SK-N-SH treated with all-trans-retinoic acid at 6 μM for 48 hours (cell line): ENCODE data around the gene RGS9BP.

Experiments
- ATAC-seq: fragments of 200-7000 bp; cut with Tn5 transposase; 3 replicates; pipeline ENCODE4 v1.9.1; 2020; ENCODE audit warnings: mild to moderate bottlenecking, moderate library complexity
- BACH2 ChIP-seq: fragments of 250-450 bp; sonication (Bioruptor Pico); IDR thresholded peaks from 2 replicates; pipeline ENCODE4 v1.9.0; 2021; ENCODE audit warnings: mild to moderate bottlenecking, borderline replicate concordance
- CREB5 ChIP-seq: fragments of 250-450 bp; sonication (Bioruptor Pico); IDR thresholded peaks from 2 replicates; pipeline ENCODE4 v1.5.1; 2020; ENCODE audit warnings: low read depth, mild to moderate bottlenecking, moderate library complexity
- CSDC2 ChIP-seq: fragments of 250-450 bp; sonication (Bioruptor Pico); IDR thresholded peaks from 2 replicates; pipeline ENCODE4 v1.5.0; 2020; ENCODE audit warnings: mild to moderate bottlenecking, moderate library complexity
- CSRNP3 ChIP-seq: fragments of 250-450 bp; sonication (Bioruptor Pico); IDR thresholded peaks from 2 replicates; pipeline ENCODE4 v1.5.1; 2021; ENCODE audit warnings: mild to moderate bottlenecking, moderate library complexity
- ESRRG ChIP-seq: fragments of 250-450 bp; sonication (Bioruptor Pico); IDR thresholded peaks from 2 replicates; pipeline ENCODE4 v1.6.1; 2021; ENCODE audit warnings: mild to moderate bottlenecking
- GLIS3 ChIP-seq: fragments of 250-450 bp; sonication (Bioruptor Pico); IDR thresholded peaks from 2 replicates; pipeline ENCODE4 v1.5.0; 2020; ENCODE audit warnings: mild to moderate bottlenecking, moderate library complexity
- ISL1 ChIP-seq: fragments of 250-450 bp; sonication (Bioruptor Pico); IDR thresholded peaks from 2 replicates; pipeline ENCODE4 v2.1.2; 2022; ENCODE audit warnings: mild to moderate bottlenecking, moderate library complexity
- OSR1 ChIP-seq: fragments of 250-450 bp; sonication (Bioruptor Pico); IDR thresholded peaks from 2 replicates; pipeline ENCODE4 v1.8.0; 2022; ENCODE audit warnings: moderate library complexity, mild to moderate bottlenecking, inconsistent platforms
- PATZ1 ChIP-seq: fragments of 250-450 bp; sonication (Bioruptor Pico); IDR thresholded peaks from 2 replicates; pipeline ENCODE4 v1.8.0; 2020; ENCODE audit warnings: mild to moderate bottlenecking, moderate library complexity, borderline replicate concordance
- PPARA ChIP-seq: fragments of 250-450 bp; sonication (Bioruptor Pico); IDR thresholded peaks from 2 replicates; pipeline ENCODE4 v1.5.0; 2020; ENCODE audit warnings: mild to moderate bottlenecking, borderline replicate concordance
- RARB ChIP-seq: fragments of 250-450 bp; sonication (Bioruptor Pico); IDR thresholded peaks from 2 replicates; pipeline ENCODE4 v1.8.0; 2021; ENCODE audit warnings: mild to moderate bottlenecking, moderate library complexity
- SNAI2 ChIP-seq: fragments of 250-450 bp; sonication (Bioruptor Pico); IDR thresholded peaks from 2 replicates; pipeline ENCODE4 v1.5.0; 2020; ENCODE audit warnings: mild to moderate bottlenecking, moderate library complexity
- TCF4 ChIP-seq: fragments of 250-450 bp; sonication (Bioruptor Pico); IDR thresholded peaks from 2 replicates; pipeline ENCODE4 v1.8.0; 2021; ENCODE audit warnings: mild to moderate bottlenecking, moderate library complexity, borderline replicate concordance
- TOX ChIP-seq: fragments of 250-450 bp; sonication (Bioruptor Pico); IDR thresholded peaks from 2 replicates; pipeline ENCODE4 v1.8.0; 2021; ENCODE audit warnings: mild to moderate bottlenecking, moderate library complexity, borderline replicate concordance
- ZC3H10 ChIP-seq: fragments of 250-450 bp; sonication (Bioruptor Pico); IDR thresholded peaks from 2 replicates; pipeline ENCODE4 v1.5.1; 2021; ENCODE audit warnings: mild to moderate bottlenecking, moderate library complexity
- ZFP3 ChIP-seq: fragments of 250-450 bp; sonication (Bioruptor Pico); IDR thresholded peaks from 2 replicates; pipeline ENCODE4 v1.5.0; 2020; ENCODE audit warnings: mild to moderate bottlenecking, moderate library complexity
- ZFP30 ChIP-seq: fragments of 450-650 bp; formaldehyde crosslinking; IDR thresholded peaks from 2 replicates; pipeline ENCODE4 v1.5.0; 2022; ENCODE audit warnings: mild to moderate bottlenecking, moderate library complexity
- ZNF565 ChIP-seq: fragments of 450-650 bp; formaldehyde crosslinking; conservative IDR thresholded peaks from 2 replicates; pipeline ENCODE4 v1.5.0; 2020; ENCODE audit warnings: low read depth, mild to moderate bottlenecking, moderate library complexity
- ZNF70 ChIP-seq: fragments of 450-650 bp; formaldehyde crosslinking; IDR thresholded peaks from 2 replicates; pipeline ENCODE4 v1.5.0; 2020; ENCODE audit warnings: mild to moderate bottlenecking, moderate library complexity
- ZNF8 ChIP-seq: fragments of 450-650 bp; formaldehyde crosslinking; IDR thresholded peaks from 2 replicates; pipeline ENCODE4 v1.5.0; 2020; ENCODE audit warnings: mild to moderate bottlenecking, moderate library complexity
- TF ChIP-seq, protein P1 (sequence below): fragments of 250-450 bp; sonication (Bioruptor Pico); IDR thresholded peaks from 2 replicates; pipeline ENCODE4 v1.8.0; 2021; ENCODE audit warnings: low read depth, mild to moderate bottlenecking, moderate library complexity, borderline replicate concordance

RGS9BP gene

DNA sequence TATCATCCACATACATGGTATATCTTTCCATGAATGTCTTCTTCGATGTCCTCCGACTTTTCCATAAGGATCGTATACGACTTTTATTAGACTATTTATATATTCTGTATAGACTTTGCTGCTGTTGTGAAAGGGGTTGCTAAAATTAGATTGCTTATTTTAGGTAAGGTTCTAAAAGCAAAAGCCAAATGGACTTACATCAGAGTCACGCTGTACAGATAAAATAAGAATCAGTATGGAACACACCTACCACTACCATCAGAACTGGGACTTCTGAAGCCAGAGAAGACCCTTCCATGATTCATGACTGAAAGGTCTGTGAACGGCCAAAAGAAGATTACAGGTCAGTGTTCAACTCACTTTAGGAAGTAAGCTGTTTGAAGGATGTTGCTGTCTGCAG is 9.6 kb upstream of the RGS9BP start:
- ATAC-seq: no peak
- TF ChIP-seq ISL1: no peak
- TF ChIP-seq OSR1: no peak
- no peak for TF ChIP-seq ZFP30
- TF ChIP-seq CREB5 (CRISPR knock-in tag): no peak
- TF ChIP-seq CSRNP3 (CRISPR knock-in tag): no peak
- no peak for TF ChIP-seq TCF4
- no peak for TF ChIP-seq GLIS3
- TF ChIP-seq ZNF70 (CRISPR knock-in tag): no peak
- no peak for TF ChIP-seq ZNF8
- no peak for TF ChIP-seq ESRRG (CRISPR knock-in tag)
- TF ChIP-seq ZFP3 (CRISPR knock-in tag): no peak
- TF ChIP-seq TOX (CRISPR knock-in tag): no peak
- no peak for TF ChIP-seq ZC3H10 (CRISPR knock-in tag)
- TF ChIP-seq SNAI2: no peak
- TF ChIP-seq CSDC2 (CRISPR knock-in tag): no peak
- no peak for TF ChIP-seq ZNF565 (CRISPR knock-in tag)
- no peak for TF ChIP-seq BACH2
- TF ChIP-seq, protein P1, sequence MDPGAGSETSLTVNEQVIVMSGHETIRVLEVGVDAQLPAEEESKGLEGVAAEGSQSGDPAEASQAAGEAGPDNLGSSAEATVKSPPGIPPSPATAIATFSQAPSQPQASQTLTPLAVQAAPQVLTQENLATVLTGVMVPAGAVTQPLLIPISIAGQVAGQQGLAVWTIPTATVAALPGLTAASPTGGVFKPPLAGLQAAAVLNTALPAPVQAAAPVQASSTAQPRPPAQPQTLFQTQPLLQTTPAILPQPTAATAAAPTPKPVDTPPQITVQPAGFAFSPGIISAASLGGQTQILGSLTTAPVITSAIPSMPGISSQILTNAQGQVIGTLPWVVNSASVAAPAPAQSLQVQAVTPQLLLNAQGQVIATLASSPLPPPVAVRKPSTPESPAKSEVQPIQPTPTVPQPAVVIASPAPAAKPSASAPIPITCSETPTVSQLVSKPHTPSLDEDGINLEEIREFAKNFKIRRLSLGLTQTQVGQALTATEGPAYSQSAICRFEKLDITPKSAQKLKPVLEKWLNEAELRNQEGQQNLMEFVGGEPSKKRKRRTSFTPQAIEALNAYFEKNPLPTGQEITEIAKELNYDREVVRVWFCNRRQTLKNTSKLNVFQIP (CRISPR knock-in tag): no peak

DNA sequence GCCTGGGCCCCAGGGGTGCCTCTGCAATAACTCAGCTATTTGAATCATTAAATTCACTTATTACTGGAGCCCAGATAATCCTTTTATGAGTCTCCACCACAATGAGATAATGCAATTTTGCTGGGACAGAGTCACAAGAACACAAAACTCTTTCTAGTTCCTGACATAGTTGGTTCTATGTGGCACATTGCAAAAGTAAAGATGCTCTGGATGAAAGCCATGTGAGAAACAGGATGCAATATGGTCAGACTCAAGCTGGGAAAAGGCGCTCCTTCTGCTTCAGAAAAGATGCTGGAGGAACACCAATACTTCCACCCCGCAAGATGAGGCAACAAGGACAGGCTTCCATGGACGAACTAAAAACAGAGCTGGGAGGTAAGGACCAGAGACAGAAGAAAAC is 6.3 kb upstream of the RGS9BP start:
- TF ChIP-seq PATZ1 (CRISPR knock-in tag) (no peak), ZNF565 (CRISPR knock-in tag) (no peak), ZFP30 (no peak), SNAI2 (no peak)
- TF ChIP-seq, protein P1 (CRISPR knock-in tag): no peak

DNA sequence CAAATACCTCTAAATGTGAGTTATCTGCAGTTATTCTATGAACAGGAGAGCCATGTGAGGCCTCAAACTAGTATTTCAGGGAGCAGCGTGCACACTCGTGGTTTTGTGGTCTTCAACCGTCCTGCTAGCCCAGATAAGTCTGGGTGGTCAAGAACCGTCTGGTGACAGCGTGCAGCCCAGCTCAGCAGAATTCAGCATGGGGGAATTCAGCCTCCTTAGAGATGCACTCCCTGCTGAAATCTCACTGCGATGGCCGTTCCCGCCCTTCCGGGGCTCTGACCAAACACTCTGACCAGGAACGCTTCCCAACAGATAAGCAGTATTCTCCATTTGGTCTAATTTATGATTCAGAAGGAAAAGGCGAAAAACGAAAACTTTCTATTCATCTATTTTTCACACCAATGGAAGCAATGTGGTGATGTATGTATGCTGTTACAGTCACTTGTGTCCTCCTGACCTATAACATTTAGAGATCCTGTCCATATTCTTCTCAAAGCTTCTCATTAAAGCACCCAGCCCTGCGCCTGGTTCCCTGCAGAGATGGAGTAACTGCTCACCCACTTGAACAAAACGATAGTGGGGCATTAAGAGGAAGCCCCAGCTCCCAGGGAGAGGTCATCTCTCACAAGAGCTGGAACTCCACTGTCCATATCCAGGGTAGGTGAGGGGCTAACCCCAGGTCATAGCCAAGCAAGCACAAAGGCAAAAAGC is 3.6 kb upstream of the RGS9BP start:
- no peak for ATAC-seq
- TF ChIP-seq PATZ1 (CRISPR knock-in tag): no peak
- TF ChIP-seq RARB: no peak
- TF ChIP-seq ISL1: no peak
- TF ChIP-seq ZFP3 (CRISPR knock-in tag): no peak
- TF ChIP-seq BACH2: no peak
- TF ChIP-seq PPARA (CRISPR knock-in tag): no peak
- TF ChIP-seq ZNF70 (CRISPR knock-in tag): no peak
- no peak for TF ChIP-seq SNAI2
- no peak for TF ChIP-seq TOX (CRISPR knock-in tag)
- TF ChIP-seq ESRRG (CRISPR knock-in tag): no peak
- no peak for TF ChIP-seq ZNF8
- no peak for TF ChIP-seq CSDC2 (CRISPR knock-in tag)

More for the DNA sequence above, 6.3 kb upstream of the RGS9BP start:
- ATAC-seq: no peak
